Nephron progenitor cell (in vitro differentiated cells): ENCODE results near the gene CORT.

Experiments used
- DNase-seq: peaks from one replicate; pipeline ENCODE4 v3.0.0; 2021
- H3K27ac Mint-ChIP-seq: 2 replicates; pipeline ENCODE4 v1.8.0; 2021; ENCODE audit warnings: mild to moderate bottlenecking, moderate library complexity, mixed read lengths
- H3K27me3 Mint-ChIP-seq: 2 replicates; pipeline ENCODE4 v1.8.0; 2021; ENCODE audit warnings: mild to moderate bottlenecking, low read depth, mixed read lengths; ENCODE audit not compliant: poor library complexity
- H3K36me3 Mint-ChIP-seq: 2 replicates; pipeline ENCODE4 v1.8.0; 2021; ENCODE audit warnings: low read depth, mixed read lengths
- H3K4me1 Mint-ChIP-seq: 2 replicates; pipeline ENCODE4 v1.8.0; 2021; ENCODE audit warnings: mixed read lengths
- H3K4me3 Mint-ChIP-seq: 2 replicates; pipeline ENCODE4 v1.8.0; 2021; ENCODE audit warnings: mild to moderate bottlenecking, moderate library complexity, mixed read lengths
- H3K9me3 Mint-ChIP-seq: 2 replicates; pipeline ENCODE4 v1.8.0; 2021; ENCODE audit warnings: mild to moderate bottlenecking, moderate library complexity, mixed read lengths
- TF ChIP-seq, protein P1 (sequence below): fragments of 200-600 bp; sonication (generic); IDR thresholded peaks from 2 replicates; pipeline ENCODE4 v1.5.0; 2021; ENCODE audit warnings: antibody characterized with exemption

CORT gene

DNA sequence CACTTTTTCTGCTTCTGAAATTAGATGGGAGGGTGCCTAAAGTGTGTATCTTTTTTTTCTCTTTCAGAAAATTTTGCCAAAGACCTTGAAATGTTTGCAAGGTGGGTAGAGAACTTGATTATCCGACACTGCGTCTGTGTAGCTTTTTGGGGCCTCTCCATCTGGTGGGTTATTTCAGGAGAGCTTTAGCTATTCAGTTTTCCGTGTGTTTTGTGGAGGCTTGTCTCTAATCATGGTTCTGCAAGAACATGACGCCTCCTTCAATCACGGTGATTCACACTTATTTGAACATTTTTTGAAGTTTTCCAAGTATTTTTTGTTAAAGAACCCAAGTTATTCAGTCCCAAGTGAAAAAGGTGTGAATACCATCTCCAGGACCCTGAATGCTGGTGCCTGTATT is 15.2 kb upstream of the CORT start:
- Mint-ChIP-seq H3K36me3 (no peaks in the 10 kb centered on the region), H3K4me1 (peaks cover 50% of the 10 kb centered on the region), H3K27ac (no peak overlapping the region), H3K27me3 (no peaks in the 10 kb centered on the region), H3K9me3 (no peaks in the 10 kb centered on the region), H3K4me3 (no peak overlapping the region)
- TF ChIP-seq, protein P1, sequence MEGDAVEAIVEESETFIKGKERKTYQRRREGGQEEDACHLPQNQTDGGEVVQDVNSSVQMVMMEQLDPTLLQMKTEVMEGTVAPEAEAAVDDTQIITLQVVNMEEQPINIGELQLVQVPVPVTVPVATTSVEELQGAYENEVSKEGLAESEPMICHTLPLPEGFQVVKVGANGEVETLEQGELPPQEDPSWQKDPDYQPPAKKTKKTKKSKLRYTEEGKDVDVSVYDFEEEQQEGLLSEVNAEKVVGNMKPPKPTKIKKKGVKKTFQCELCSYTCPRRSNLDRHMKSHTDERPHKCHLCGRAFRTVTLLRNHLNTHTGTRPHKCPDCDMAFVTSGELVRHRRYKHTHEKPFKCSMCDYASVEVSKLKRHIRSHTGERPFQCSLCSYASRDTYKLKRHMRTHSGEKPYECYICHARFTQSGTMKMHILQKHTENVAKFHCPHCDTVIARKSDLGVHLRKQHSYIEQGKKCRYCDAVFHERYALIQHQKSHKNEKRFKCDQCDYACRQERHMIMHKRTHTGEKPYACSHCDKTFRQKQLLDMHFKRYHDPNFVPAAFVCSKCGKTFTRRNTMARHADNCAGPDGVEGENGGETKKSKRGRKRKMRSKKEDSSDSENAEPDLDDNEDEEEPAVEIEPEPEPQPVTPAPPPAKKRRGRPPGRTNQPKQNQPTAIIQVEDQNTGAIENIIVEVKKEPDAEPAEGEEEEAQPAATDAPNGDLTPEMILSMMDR: no peak
- no peak for DNase-seq

DNA sequence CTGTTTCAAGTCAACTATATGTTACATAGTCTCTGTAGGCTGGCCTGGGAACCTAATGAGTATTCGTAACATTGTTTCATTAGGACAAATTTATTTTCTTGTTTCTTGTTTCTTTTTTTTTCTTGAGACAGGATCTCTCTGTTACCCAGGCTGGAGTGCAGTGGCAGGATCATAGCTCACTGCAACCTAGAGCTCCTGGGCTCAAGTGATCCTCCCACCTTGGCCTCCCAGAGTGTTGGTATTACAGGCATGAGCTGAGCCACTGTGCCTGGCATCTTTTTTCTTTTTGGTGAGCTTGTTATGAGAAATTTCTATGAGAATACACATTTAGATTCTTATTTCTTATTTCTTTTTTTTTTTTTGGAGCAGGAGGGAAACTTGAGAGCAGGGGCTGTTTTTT is 12.8 kb upstream of the CORT start:
- Mint-ChIP-seq H3K36me3 (peaks cover 9% of the 10 kb centered on the region), H3K4me1 (peaks cover 44% of the 10 kb centered on the region), H3K27ac (peak overlapping the region; percentile 74), H3K4me3 (no peak overlapping the region), H3K27me3 (no peaks in the 10 kb centered on the region), H3K9me3 (no peaks in the 10 kb centered on the region)
- TF ChIP-seq, protein P1: no peak
- DNase-seq: no peak

DNA sequence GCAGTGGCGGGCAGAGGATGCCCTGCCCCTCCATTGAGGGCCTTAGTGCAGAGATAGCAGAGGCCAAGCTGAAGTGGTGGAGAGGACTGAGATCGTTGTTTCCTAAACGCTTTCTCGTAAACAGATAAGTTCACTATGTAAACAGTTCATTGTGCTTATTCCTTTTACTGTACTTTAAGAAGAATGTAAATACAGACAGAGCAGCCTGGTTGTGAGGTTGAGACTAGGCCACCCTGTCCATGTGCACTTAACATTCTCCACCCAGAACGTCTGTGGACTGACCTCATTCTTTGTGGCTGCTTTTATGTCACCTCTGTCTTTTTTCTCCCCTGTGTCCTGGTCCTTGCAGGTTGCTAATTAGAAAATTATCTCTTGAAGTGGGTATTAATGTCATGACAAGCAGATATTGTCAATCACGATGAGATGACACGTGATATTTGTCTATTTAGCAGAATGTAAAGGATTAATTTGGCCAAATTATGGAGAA is 11.1 kb upstream of the CORT start:
- TF ChIP-seq, protein P1: no peak
- DNase-seq: no peak
- no peaks in the 10 kb centered on the region for H3K9me3 Mint-ChIP-seq
- no peak overlapping the region for H3K4me3 Mint-ChIP-seq
- no peaks in the 10 kb centered on the region for H3K27me3 Mint-ChIP-seq
- H3K27ac Mint-ChIP-seq: no peak overlapping the region
- peaks cover 33% of the 10 kb centered on the region for H3K4me1 Mint-ChIP-seq
- peaks cover 14% of the 10 kb centered on the region for H3K36me3 Mint-ChIP-seq

DNA sequence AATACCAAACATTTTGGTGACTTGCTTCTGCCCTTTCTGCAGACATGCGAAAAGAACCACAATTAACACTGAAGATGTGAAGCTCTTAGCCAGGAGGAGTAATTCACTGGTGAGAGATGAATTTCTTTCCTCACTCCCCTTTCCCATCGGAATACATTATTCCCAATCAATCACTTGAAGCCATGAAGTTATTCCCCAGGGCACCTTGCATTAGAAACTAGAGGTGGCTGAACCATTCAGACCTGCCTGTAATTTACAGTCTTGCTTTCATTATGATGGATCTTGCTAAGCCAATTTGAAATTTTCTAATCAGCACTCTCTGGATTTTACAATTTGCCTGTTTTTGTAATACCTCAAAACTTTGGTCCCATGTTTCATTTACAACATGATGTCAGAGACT is 9.5 kb upstream of the CORT start:
- peaks cover 19% of the 10 kb centered on the region for H3K4me1 Mint-ChIP-seq
- H3K27me3 Mint-ChIP-seq: no peaks in the 10 kb centered on the region
- H3K4me3 Mint-ChIP-seq: no peak overlapping the region
- H3K36me3 Mint-ChIP-seq: peaks cover 14% of the 10 kb centered on the region
- H3K27ac Mint-ChIP-seq: no peak overlapping the region
- no peaks in the 10 kb centered on the region for H3K9me3 Mint-ChIP-seq
- TF ChIP-seq, protein P1: no peak
- no peak for DNase-seq

DNA sequence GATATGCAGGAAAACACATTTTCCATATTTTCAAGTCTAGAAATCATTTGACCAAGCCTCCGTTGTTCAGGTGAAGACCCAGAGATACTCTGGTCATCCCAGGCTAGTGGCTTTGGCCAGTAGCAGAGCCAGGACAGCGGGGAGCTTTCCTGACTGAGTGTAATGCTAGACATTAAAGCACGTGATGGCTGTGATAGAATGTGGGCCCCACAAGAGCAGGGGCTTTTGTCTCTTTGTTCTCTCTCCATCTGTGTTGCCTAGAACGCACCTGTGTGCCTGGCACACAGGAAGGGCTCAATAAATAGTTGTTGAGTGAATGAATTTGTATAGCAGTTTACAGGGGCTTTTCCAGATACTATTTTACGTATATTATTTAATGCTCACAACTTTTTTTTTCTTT is 9.0 kb upstream of the CORT start:
- H3K4me3 Mint-ChIP-seq: no peak overlapping the region
- no peak overlapping the region for H3K27ac Mint-ChIP-seq
- peaks cover 14% of the 10 kb centered on the region for H3K36me3 Mint-ChIP-seq
- no peaks in the 10 kb centered on the region for H3K9me3 Mint-ChIP-seq
- peaks cover 18% of the 10 kb centered on the region for H3K4me1 Mint-ChIP-seq
- no peaks in the 10 kb centered on the region for H3K27me3 Mint-ChIP-seq
- no peak for DNase-seq
- TF ChIP-seq, protein P1: no peak

DNA sequence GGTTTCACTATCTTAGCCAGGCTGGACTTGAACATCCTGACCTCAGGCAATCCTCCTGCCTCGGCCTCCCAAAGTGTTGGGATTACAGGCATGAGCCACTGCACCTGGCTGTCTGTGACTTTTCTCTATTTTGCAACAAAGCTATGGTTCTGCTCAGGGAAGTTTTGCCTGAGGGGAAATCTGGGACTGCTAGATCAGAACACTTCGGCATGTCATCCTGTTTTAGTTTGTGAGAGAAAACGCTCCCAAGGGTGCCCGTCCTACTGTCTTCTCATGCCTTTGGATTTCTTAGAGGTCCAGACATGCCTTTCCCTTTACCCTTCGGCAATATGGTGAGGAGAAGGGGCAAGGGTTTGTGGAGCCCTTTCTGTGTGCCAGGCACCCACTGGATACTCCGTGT is 5.6 kb upstream of the CORT start:
- TF ChIP-seq, protein P1: no peak
- H3K36me3 Mint-ChIP-seq: peaks cover 28% of the 10 kb centered on the region
- no peak overlapping the region for H3K27ac Mint-ChIP-seq
- DNase-seq: no peak
- no peaks in the 10 kb centered on the region for H3K27me3 Mint-ChIP-seq
- peaks cover 9% of the 10 kb centered on the region for H3K4me1 Mint-ChIP-seq
- H3K4me3 Mint-ChIP-seq: no peak overlapping the region
- no peaks in the 10 kb centered on the region for H3K9me3 Mint-ChIP-seq
